NB4 (cell line): ENCODE data around the gene C11orf58.

Experiments
- DNase-seq: peaks from one replicate; pipeline ENCODE4 v3.0.0; 2010; ENCODE audit warnings: low read depth
- H3K4me3 ChIP-seq: one replicate; pipeline ENCODE4 v1.5.1; 2011; ENCODE audit warnings: mild to moderate bottlenecking, low read depth, low read length, moderate library complexity
- MYC ChIP-seq: IDR thresholded peaks from 2 replicates; pipeline ENCODE4 v1.6.1; 2011; ENCODE audit warnings: low read depth, low read length
- POLR2A ChIP-seq: IDR thresholded peaks from 2 replicates; pipeline ENCODE4 v1.6.1; 2011; ENCODE audit warnings: mild to moderate bottlenecking; ENCODE audit not compliant: insufficient read length; ENCODE audit errors: extremely low read depth
- TF ChIP-seq, protein P1 (sequence below): IDR thresholded peaks from 2 replicates; pipeline ENCODE4 v1.6.1; 2011; ENCODE audit warnings: low read depth, low read length
- TF ChIP-seq, protein P2 (sequence below): IDR thresholded peaks from one replicate; pipeline ENCODE4 v1.5.1; 2012; ENCODE audit warnings: low read depth, low read length

The C11orf58 gene

DNA sequence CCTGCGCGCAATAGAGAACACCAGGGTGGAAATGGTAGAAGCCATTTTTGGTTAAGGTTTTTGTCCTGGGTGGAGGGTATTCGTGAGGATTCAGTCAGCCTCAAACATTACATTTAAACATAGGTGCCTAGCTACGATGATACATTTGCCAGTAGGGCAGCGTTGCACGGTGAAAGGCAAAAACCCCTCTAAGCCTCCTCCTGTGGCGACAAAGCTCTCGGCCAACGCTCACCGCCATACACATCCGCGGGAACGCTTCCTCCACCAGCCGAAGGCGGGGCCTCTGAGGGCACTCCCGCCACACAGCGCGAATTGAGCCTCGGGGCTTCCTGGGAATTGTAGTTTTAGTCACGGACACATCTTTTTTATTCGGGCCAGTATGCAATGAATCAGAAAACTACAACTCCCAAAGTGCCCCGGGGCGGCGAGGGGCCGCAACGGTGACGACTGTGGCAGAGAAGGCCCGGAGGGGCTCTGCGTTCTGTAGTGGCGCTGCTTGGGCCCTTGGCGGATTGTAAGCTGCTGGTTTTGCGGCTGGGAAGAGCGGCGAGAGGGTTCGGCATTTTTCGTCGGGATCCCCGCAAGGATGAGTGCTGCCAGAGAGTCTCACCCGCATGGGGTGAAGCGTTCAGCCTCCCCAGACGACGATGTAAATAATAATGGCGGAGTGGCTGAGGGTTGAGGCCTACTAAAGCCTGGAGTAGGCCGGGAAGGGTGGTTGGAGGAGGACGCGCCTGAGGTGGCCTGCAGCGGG, at the start of gene C11orf58:
TSS of gene C11orf58 (plus strand) at position 455 of the 754 bp plus-strand sequence. CDS start at position 587, 132 bp downstream.
- peak; percentile 95 for DNase-seq
- H3K4me3 ChIP-seq, result peak within 1 kb of the TSS; percentile 87
- TF ChIP-seq MYC, result no peak; the same call in 1 of the 2 replicates
- TF ChIP-seq, protein P1, sequence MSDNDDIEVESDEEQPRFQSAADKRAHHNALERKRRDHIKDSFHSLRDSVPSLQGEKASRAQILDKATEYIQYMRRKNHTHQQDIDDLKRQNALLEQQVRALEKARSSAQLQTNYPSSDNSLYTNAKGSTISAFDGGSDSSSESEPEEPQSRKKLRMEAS, result 0 out of 2 replicates have a peak, but pooled peaks have one; percentile 17
- peak; percentile 98 for TF ChIP-seq POLR2A
- TF ChIP-seq, protein P2, sequence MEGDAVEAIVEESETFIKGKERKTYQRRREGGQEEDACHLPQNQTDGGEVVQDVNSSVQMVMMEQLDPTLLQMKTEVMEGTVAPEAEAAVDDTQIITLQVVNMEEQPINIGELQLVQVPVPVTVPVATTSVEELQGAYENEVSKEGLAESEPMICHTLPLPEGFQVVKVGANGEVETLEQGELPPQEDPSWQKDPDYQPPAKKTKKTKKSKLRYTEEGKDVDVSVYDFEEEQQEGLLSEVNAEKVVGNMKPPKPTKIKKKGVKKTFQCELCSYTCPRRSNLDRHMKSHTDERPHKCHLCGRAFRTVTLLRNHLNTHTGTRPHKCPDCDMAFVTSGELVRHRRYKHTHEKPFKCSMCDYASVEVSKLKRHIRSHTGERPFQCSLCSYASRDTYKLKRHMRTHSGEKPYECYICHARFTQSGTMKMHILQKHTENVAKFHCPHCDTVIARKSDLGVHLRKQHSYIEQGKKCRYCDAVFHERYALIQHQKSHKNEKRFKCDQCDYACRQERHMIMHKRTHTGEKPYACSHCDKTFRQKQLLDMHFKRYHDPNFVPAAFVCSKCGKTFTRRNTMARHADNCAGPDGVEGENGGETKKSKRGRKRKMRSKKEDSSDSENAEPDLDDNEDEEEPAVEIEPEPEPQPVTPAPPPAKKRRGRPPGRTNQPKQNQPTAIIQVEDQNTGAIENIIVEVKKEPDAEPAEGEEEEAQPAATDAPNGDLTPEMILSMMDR, result no peak

DNA sequence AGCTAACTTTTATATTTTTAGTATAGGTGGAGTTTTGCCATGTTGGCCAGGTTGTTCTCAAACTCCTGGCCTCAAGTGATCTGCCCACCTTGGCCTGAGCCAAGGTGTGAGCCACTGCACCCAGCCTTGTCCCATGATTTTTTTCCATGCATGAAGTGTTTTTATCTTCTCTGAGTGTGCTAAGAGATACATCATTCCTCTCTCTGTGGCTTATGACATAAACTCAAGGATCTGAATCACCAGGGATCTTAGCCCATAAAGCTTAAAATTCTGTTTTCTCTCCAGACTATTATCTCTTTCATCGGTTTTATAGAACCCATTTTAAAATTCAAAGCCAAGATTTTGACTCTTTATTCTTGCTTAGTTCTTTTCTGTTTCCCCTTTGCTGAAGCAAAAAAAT, 48.4 kb upstream of the C11orf58 start:
- no peak for DNase-seq
- no peak overlapping the region for H3K4me3 ChIP-seq
- TF ChIP-seq MYC, result no peak
- TF ChIP-seq, protein P1, result no peak
- TF ChIP-seq, protein P2, result no peak
- no peak for TF ChIP-seq POLR2A

DNA sequence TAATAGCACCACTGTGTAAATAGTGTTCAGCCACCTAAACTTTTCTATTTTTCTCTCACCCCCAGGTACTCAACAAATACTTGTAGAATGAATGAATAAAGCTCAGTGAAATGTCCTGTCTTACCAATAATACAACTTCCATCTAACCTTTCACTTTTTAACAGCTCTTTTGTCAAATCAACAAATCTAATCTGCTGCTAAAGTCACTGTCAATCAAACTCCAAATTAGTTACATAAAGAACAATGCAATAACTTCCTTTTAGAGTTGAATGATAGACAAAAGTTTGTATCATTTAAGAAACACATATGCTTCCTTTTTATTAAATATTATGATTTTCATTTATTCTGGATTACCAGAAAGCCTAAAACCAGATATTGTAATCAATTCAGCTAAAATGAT, 34.7 kb upstream of the C11orf58 start:
- no peak overlapping the region for H3K4me3 ChIP-seq
- no peak for TF ChIP-seq MYC
- TF ChIP-seq, protein P2, result no peak
- TF ChIP-seq, protein P1, result no peak
- no peak for TF ChIP-seq POLR2A
- no peak for DNase-seq

DNA sequence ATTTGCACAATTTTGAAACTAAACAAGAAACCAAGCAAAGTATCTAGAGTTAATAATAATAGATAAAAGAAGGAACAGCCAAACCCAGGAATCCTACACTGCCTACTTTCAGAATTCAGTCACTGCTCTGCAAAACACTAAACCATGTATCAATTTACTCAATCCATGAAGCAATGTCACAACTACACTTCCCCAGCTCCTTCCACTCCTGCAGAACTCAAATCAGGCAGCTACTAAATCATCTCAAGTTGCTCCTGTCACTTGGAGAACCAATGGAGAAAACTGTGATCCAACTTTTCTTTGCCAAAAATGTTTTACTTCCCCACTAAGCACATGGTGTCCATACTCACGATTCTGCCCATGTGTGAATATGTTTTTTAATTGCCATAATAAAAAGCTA, 24.9 kb upstream of the C11orf58 start:
- TF ChIP-seq, protein P2, result no peak
- TF ChIP-seq MYC (no peak), POLR2A (no peak)
- TF ChIP-seq, protein P1, result no peak
- DNase-seq, result no peak
- no peak overlapping the region for H3K4me3 ChIP-seq

DNA sequence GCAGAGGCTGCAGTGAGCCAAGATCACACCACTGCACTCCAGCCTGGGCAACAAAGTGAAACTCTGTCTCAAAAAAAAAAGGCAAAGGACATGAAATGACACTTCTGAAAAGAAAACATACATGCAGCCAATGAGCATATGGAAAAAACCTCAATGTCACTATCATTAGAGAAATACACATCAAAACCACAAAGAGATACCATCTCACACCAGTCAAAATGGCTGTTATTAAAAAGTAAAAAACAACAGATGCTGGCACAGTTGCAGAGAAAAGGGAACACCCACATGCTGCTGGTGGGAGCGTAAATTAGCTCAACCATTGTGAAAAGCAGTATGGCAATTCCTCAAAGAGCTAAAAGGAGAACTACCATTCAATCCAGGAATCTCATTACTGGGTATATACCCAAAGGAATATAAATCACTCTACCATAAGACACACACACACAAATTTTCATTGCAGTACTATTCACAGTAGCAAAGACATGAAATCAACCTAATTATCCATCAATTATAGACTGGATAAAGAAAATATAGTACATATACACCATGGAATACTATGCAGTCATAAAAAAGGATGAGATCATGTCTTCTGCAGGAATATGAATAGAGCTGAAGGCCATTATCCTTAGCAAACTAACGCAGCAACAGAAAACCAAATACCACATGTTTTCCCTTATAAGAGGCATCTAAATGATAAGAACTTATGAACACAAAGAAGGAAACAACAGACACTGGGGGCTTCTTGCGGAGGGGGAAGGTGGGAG, 15.7 kb upstream of the C11orf58 start:
- no peak for DNase-seq
- TF ChIP-seq, protein P1, result no peak
- TF ChIP-seq POLR2A (no peak), MYC (no peak)
- TF ChIP-seq, protein P2, result no peak
- H3K4me3 ChIP-seq, result no peak overlapping the region
